Activated naive CD8-positive, alpha-beta T cell treated with anti-CD3 and anti-CD28 coated beads, Interleukin-2, amount 50 U/mL, for 24 hours (primary cell): ENCODE measurements around the gene CCDC141.
A peak's percentile ranks its signal among the peaks of the same experiment; 100 is the strongest.
"Not testable (repeated sequence)": the region's sequence is repeated elsewhere in the genome, so short reads cannot be mapped to it uniquely, and the experiment has no call there.

Experiments
- ATAC-seq: fragments of 150-1000 bp; cut with Tn5 transposase; one replicate; pipeline ENCODE4 v1.10.0; 2021
- DNase-seq: peaks from one replicate; pipeline ENCODE4 v3.0.0; 2021
- H3K27ac Mint-ChIP-seq: one replicate; pipeline ENCODE4 v1.8.0; 2021; ENCODE audit warnings: mild to moderate bottlenecking, mixed read lengths
- H3K27me3 Mint-ChIP-seq: one replicate; pipeline ENCODE4 v1.8.0; 2021; ENCODE audit warnings: mixed read lengths
- H3K36me3 Mint-ChIP-seq: one replicate; pipeline ENCODE4 v1.8.0; 2021; ENCODE audit warnings: low read depth, mixed read lengths
- H3K4me1 Mint-ChIP-seq: one replicate; pipeline ENCODE4 v1.8.0; 2021; ENCODE audit warnings: mixed read lengths
- H3K4me3 Mint-ChIP-seq: one replicate; pipeline ENCODE4 v1.8.0; 2021; ENCODE audit warnings: mild to moderate bottlenecking, moderate library complexity, mixed read lengths
- H3K9me3 Mint-ChIP-seq: one replicate; pipeline ENCODE4 v1.8.0; 2021; ENCODE audit warnings: mixed read lengths

Gene CCDC141

GRCh38 chr2:179017773-179018357, 32.1 kb downstream of the CCDC141 start:
- DNase-seq, result no peak
- Mint-ChIP-seq H3K36me3 (peaks cover 6% of the 10 kb centered on the region), H3K4me1 (peaks cover 18% of the 10 kb centered on the region), H3K4me3 (no peak overlapping the region), H3K27ac (no peak overlapping the region), H3K9me3 (peaks cover 12% of the 10 kb centered on the region), H3K27me3 (no peaks in the 10 kb centered on the region)
- ATAC-seq, result no peak

GRCh38 chr2:179014189-179014588, 35.7 kb downstream of the CCDC141 start:
- not testable (repeated sequence) for DNase-seq, H3K27me3 Mint-ChIP-seq, H3K27ac Mint-ChIP-seq, ATAC-seq, H3K4me3 Mint-ChIP-seq
- Mint-ChIP-seq H3K36me3 (peaks cover 17% of the 10 kb centered on the region), H3K9me3 (peaks cover 38% of the 10 kb centered on the region), H3K4me1 (peaks cover 12% of the 10 kb centered on the region)

DNA sequence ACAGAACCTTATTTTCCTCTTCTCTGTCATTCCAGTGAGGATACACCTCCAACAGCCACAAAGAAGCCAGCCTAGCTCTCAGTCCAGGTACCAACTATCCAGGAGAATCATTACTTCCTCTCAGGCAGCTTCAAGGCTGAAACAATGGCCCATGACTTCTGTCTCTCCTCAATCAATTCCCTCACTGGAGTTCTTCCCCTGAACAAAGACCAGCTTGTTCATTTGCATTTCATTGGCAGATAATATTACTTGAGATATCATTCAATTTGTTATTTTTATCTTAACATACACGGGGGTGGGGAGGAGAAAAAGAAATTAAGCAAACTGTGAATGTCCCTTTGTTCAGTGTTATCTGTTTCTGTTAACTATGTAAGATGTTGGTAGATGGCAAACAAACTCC, 44.0 kb downstream of the CCDC141 start:
- no peak for ATAC-seq
- Mint-ChIP-seq H3K27me3 (no peaks in the 10 kb centered on the region), H3K36me3 (peaks cover 8% of the 10 kb centered on the region), H3K27ac (no peak overlapping the region), H3K4me1 (no peaks in the 10 kb centered on the region), H3K4me3 (no peak overlapping the region), H3K9me3 (peaks cover 12% of the 10 kb centered on the region)
- no peak for DNase-seq

- Mint-ChIP-seq H3K4me1 (peaks cover 23% of the 10 kb centered on the region), H3K27ac (no peak overlapping the region), H3K27me3 (no peaks in the 10 kb centered on the region), H3K9me3 (peaks cover 10% of the 10 kb centered on the region), H3K4me3 (no peak overlapping the region), H3K36me3 (peaks cover 2% of the 10 kb centered on the region)
- DNase-seq (no peak), ATAC-seq (no peak)
These were observed 50.5 kb downstream of the CCDC141 start for GRCh38 chr2:178999476-178999875.

DNA sequence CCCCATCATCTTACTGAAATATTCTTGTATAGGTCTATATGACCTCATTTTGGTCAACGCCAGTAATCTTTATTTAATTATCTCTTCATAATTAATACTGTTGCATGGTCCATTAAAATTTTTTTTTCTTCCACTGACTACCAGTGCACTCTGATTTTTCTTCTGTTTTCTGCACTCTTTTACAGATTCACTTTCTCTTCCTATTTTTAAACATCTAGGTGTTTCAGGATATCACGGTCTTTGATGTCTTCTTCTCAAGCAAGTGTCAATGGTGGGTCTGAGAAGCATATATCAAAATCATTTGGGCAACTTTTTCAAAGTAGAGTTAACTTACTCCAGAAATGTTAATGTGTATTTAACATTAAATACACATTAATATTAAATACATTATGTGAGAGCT, 51.4 kb downstream of the CCDC141 start:
- no peak for ATAC-seq
- Mint-ChIP-seq H3K27ac (no peak overlapping the region), H3K27me3 (no peaks in the 10 kb centered on the region), H3K36me3 (peaks cover 6% of the 10 kb centered on the region), H3K9me3 (peaks cover 10% of the 10 kb centered on the region), H3K4me3 (no peak overlapping the region), H3K4me1 (peaks cover 23% of the 10 kb centered on the region)
- DNase-seq, result no peak

DNA sequence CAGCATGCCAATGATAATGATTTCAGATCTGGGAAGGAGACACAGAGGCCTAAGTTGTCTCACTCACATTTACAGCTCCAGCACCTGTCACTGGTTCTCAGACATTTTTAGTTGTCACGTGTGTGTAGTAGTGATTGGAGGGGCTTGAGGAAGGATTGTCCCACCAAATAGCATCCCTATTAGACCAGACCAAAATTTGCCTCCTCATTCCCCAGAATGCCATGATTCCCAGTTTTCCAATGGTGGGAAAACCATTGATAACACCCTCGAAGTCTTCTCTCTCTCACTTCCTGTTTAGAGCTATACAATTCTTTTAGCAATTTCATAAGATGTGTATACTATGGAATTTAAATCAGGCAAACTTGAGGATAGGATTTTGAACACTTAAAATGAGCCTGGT, 52.5 kb downstream of the CCDC141 start:
- ATAC-seq (no peak), DNase-seq (no peak)
- Mint-ChIP-seq H3K27me3 (no peaks in the 10 kb centered on the region), H3K27ac (no peak overlapping the region), H3K4me1 (peaks cover 23% of the 10 kb centered on the region), H3K4me3 (no peak overlapping the region), H3K36me3 (peaks cover 6% of the 10 kb centered on the region), H3K9me3 (peaks cover 15% of the 10 kb centered on the region)

- Mint-ChIP-seq H3K27me3 (no peaks in the 10 kb centered on the region), H3K4me1 (peaks cover 23% of the 10 kb centered on the region), H3K27ac (no peak overlapping the region), H3K9me3 (peaks cover 15% of the 10 kb centered on the region), H3K36me3 (peaks cover 6% of the 10 kb centered on the region), H3K4me3 (no peak overlapping the region)
- DNase-seq (no peak), ATAC-seq (no peak)
These were observed 52.9 kb downstream of the CCDC141 start for GRCh38 chr2:178997067-178997466.

DNA sequence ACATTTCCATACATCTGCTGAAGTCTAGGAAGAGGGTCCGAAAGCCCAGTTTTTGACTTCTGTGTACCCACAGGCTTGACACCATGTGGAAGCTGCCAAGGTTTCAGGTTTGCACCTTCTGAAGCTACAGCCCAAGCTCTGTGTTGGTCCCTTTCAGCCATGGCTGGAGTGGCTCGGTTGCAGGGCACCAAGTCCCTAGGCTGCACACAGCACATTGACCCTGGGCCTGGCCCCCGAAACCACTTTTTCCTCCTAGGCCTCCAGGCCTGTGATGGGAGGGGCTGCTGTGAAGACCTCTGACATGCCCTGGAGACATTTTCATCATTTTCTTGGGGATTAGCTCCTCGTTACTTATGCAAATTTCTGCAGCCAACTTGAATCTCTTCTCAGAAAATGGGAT, 55.7 kb downstream of the CCDC141 start:
- H3K9me3 Mint-ChIP-seq, result peaks cover 15% of the 10 kb centered on the region
- no peak for DNase-seq
- H3K4me3 Mint-ChIP-seq, result no peak overlapping the region
- no peak for ATAC-seq
- H3K36me3 Mint-ChIP-seq, result peaks cover 6% of the 10 kb centered on the region
- H3K27ac Mint-ChIP-seq, result no peak overlapping the region
- peaks cover 30% of the 10 kb centered on the region for H3K4me1 Mint-ChIP-seq
- no peaks in the 10 kb centered on the region for H3K27me3 Mint-ChIP-seq

DNA sequence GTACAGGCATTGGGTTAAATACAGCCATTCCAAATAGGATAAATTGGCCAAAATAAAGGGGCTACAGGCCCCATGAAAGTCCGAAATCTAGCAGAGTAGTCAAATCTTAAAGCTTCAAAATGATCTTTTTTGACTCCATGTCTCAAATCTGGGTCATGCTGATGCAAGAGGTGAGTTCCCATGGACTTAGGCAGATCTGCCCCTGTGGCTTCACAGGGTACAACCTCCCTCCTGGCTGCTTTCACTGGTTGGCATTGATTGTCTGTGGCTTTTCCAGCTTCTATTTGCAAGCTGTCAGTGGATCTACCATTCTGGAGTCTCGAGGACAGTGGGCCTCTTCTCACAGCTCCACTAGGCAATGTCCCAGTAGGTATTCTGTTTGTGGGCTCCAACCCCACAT, 56.1 kb downstream of the CCDC141 start:
- H3K9me3 Mint-ChIP-seq, result peaks cover 15% of the 10 kb centered on the region
- no peak overlapping the region for H3K4me3 Mint-ChIP-seq
- peaks cover 26% of the 10 kb centered on the region for H3K4me1 Mint-ChIP-seq
- no peak overlapping the region for H3K27ac Mint-ChIP-seq
- H3K36me3 Mint-ChIP-seq, result peaks cover 6% of the 10 kb centered on the region
- ATAC-seq, result no peak
- no peaks in the 10 kb centered on the region for H3K27me3 Mint-ChIP-seq
- DNase-seq, result no peak

GRCh38 chr2:178992719-178993118, 57.2 kb downstream of the CCDC141 start:
- not testable (repeated sequence) for H3K27ac Mint-ChIP-seq, H3K27me3 Mint-ChIP-seq, DNase-seq, H3K36me3 Mint-ChIP-seq, H3K4me3 Mint-ChIP-seq, ATAC-seq
- peaks cover 15% of the 10 kb centered on the region for H3K9me3 Mint-ChIP-seq
- peaks cover 17% of the 10 kb centered on the region for H3K4me1 Mint-ChIP-seq

DNA sequence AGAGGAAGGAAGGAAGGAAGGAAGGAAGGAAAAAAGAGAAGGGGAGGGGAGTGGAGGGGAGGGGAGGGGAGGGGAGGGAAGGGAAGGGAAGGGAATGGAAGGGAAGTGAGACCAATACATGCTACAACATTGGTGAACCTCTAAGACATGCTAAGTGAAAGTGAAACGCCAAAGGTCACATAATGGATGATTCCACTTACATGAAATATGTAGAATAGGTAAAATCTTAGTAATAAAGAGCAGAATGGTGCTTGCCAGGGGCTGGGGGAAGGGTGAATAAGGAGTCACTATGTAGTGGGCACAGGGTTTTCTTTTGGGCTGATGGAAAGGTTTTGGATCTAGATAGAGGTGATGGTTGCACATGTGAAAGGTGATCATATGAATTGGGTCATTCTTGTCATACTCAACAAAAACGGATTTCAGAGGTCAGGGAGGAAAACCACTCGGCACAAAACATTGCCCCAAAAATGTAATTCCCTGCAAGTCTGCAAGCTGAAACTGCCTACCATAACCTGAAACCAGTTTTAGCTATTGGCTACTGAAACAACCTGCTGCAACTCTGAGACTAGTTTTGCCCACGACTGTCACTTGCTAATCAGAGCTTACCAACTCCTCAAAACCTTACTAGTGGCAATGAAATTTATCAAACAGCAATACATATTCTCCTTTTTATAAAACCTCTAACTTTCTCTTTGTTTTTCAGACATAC, 59.2 kb downstream of the CCDC141 start:
- H3K4me3 Mint-ChIP-seq, result no peak overlapping the region
- peaks cover 12% of the 10 kb centered on the region for H3K4me1 Mint-ChIP-seq
- H3K27ac Mint-ChIP-seq, result peak overlapping the region; percentile 32
- peaks cover 15% of the 10 kb centered on the region for H3K9me3 Mint-ChIP-seq
- peaks cover 6% of the 10 kb centered on the region for H3K36me3 Mint-ChIP-seq
- no peaks in the 10 kb centered on the region for H3K27me3 Mint-ChIP-seq
- no peak for DNase-seq
- peak; percentile 84 for ATAC-seq

DNA sequence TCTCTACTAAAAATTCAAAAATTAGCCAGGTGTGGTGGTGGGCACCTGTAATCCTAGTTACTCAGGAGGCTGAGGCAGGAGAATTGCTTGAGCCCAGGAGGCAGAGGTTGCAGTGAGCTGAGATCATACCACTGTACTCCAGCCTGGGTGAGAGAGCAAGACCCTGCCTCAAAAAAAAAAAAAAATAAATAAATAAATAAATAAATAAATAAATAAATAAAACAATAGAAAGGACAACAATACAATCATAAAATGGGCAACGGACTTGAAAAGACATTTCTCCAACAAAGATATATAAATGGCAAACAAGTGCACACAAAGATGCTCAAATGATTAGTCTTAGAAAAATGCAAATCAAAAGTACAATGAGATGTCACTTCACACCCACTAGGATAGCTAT, 60.5 kb downstream of the CCDC141 start:
- not testable (repeated sequence) for H3K27me3 Mint-ChIP-seq, H3K36me3 Mint-ChIP-seq, DNase-seq, H3K27ac Mint-ChIP-seq, ATAC-seq, H3K9me3 Mint-ChIP-seq, H3K4me3 Mint-ChIP-seq
- peaks cover 12% of the 10 kb centered on the region for H3K4me1 Mint-ChIP-seq

- H3K4me1 Mint-ChIP-seq, ATAC-seq, H3K27me3 Mint-ChIP-seq, H3K9me3 Mint-ChIP-seq, H3K27ac Mint-ChIP-seq, DNase-seq, H3K36me3 Mint-ChIP-seq, H3K4me3 Mint-ChIP-seq: not testable (repeated sequence)
These were observed 67.3 kb downstream of the CCDC141 start for GRCh38 chr2:178982652-178983051.

DNA sequence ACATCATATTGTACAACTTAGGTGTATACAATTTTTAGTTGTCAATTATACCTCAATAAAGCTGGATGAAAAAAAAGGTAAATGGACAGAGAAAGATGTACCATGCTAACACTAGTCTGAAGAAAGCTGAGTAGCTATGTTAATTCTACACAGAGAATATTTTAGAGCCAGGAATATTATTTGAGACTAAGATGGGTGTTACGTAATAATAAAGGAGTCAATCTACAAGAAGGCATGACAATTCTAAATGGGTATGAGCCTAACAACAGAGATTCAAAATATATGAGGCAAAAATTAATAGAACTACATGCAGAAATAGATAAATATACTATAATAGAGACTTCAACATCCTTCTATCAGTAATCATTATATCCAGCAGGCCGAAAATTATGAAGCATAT, 69.1 kb downstream of the CCDC141 start:
- DNase-seq (no peak), ATAC-seq (no peak)
- no peaks in the 10 kb centered on the region for H3K4me1 Mint-ChIP-seq
- no peaks in the 10 kb centered on the region for H3K27me3 Mint-ChIP-seq
- no peak overlapping the region for H3K4me3 Mint-ChIP-seq
- H3K9me3 Mint-ChIP-seq, result peaks cover 4% of the 10 kb centered on the region
- H3K27ac Mint-ChIP-seq, result no peak overlapping the region
- peaks cover 4% of the 10 kb centered on the region for H3K36me3 Mint-ChIP-seq

DNA sequence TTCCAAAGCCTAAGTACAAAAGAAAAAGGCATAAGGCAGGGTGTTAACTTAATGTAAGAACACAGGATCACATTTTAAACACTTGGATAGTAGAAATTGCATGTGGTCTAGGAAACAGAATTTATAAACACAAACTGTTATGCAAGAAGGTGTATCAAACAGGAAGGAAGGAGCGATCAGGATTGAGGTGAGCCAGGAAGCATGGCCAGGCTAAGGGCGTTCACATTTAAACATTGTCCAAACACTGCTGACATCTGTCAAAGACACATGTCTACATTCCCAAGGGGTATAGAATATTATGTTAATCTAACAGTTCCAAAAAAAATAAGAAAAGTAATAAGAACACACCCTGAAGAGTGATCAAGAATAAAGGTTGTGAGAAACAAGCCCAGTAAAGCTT, 71.3 kb downstream of the CCDC141 start:
- Mint-ChIP-seq H3K9me3 (peaks cover 4% of the 10 kb centered on the region), H3K27me3 (no peaks in the 10 kb centered on the region), H3K4me3 (no peak overlapping the region), H3K27ac (no peak overlapping the region), H3K36me3 (peaks cover 4% of the 10 kb centered on the region), H3K4me1 (no peaks in the 10 kb centered on the region)
- ATAC-seq, result no peak
- DNase-seq, result no peak
